ENCODE data around the gene MAPK9. TPM values are rescaled to one million over a fixed set of nuclear protein-coding genes. Genes with fewer than 3 reads are reported as not detected.
A peak's percentile ranks its signal among the peaks of the same experiment; 100 is the strongest.

Gene MAPK9
- total and polyA plus RNA-seq, 9 of the 15 experiments (the other 6 are each of a cell fraction or from before 2014, with no cell fraction given) = 4.8 to 58.0 (median 29.9) TPM

DNA sequence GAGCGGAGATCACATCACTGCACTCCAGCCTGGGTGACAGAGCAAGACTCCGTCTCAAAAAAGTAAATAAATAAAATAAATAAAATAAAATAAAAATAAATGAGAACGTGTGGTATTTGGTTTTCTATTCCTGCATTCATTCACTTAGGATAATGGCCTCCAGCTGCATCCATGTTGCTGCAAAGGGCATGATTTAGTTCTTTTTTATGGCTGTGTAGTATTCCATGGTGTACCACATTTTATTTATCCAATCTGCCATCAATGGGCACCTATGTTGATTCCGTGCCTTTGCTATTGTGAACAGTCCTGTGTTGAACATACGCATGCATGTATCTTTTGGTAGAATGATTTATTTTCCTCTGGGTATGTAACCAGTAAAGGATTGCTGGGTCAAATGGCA is 74.1 kb downstream of the MAPK9 start:
- 29% methylated on average over 5 of the region's 5 CpGs for WGBS (ENCODE audit: insufficient coverage, low coverage, missing lambda C conversion rate)
- CTCF ChIA-PET (ENCODE audit: low intra/inter-chr PET ratio) = no interaction called here
- Histone ChIP-seq H3K9ac (ENCODE audit: insufficient read depth in 1 of 2, low read depth in 2 of 2, low read length in 2 of 2) (no peak overlapping the region), H3K27ac (ENCODE audit: extremely low read depth, low read depth, low read length) (no peak overlapping the region), H3K4me2 (ENCODE audit: insufficient read depth, low read length) (no peak overlapping the region), H3K79me2 (ENCODE audit: control insufficient read depth, insufficient read depth, low read length) (no peaks in the 10 kb centered on the region), H2AFZ (ENCODE audit: low read depth, low read length) (no peak overlapping the region), H4K20me1 (replicated peaks; ENCODE audit: control insufficient read depth, insufficient read depth, low read length) (no peaks in the 10 kb centered on the region), H3K36me3 (ENCODE audit: control insufficient read depth, insufficient read depth, low read length) (no peaks in the 10 kb centered on the region), H3K9me1 (ENCODE audit: control insufficient read depth, insufficient read depth, low read length) (no peaks in the 10 kb centered on the region), H3K4me1 (replicated peaks in 1 of 2; ENCODE audit: control insufficient read depth in 2 of 2, insufficient read depth in 2 of 2, low read length in 2 of 2) (peaks cover 0 to 12% of the 10 kb centered on the region in 2 experiments; a peak in 2 of 5 replicates), H3K9me3 (replicated peaks; ENCODE audit: control insufficient read depth, insufficient read depth, low read depth, low read length) (no peaks in the 10 kb centered on the region), H3K27me3 (ENCODE audit: control insufficient read depth in 2 of 2, insufficient read depth in 2 of 2, low read length in 2 of 2) (peaks cover 5 to 48% of the 10 kb centered on the region in 2 experiments; a peak in 4 of 5 replicates), H3K4me3 (no peak overlapping the region)
- ATAC-seq = no peak
- in situ Hi-C loops (cut with MboI) = no loop called here
- no peak for FAIRE-seq
- no peak for DNase-seq (ENCODE audit: extremely low read depth in 1 of 4, low spot score in 3 of 4)
- intact Hi-C loops (cut with micrococcal nuclease) = no loop called here
- POLR2A ChIA-PET = interaction anchor here (0.9 kb wide), 1 partner anchor 9 kb away, joined by 4 read pairs; the partner anchor contains the start of gene RASGEF1C
- peak; percentile 61 for TF ChIP-seq RBM25 (IDR thresholded peaks at IDR 0.05; ENCODE audit: low read depth, low read length, severe bottlenecking)
- TF ChIP-seq ZNF146 (CRISPR knock-in tag; IDR thresholded peaks at IDR 0.05; ENCODE audit: unreplicated experiment) = peak; percentile 84
- TF ChIP-seq ZNF3 (CRISPR knock-in tag; IDR thresholded peaks at IDR 0.05) = no peak
- BruUV-seq (replicated peaks) = no TSS peak

DNA sequence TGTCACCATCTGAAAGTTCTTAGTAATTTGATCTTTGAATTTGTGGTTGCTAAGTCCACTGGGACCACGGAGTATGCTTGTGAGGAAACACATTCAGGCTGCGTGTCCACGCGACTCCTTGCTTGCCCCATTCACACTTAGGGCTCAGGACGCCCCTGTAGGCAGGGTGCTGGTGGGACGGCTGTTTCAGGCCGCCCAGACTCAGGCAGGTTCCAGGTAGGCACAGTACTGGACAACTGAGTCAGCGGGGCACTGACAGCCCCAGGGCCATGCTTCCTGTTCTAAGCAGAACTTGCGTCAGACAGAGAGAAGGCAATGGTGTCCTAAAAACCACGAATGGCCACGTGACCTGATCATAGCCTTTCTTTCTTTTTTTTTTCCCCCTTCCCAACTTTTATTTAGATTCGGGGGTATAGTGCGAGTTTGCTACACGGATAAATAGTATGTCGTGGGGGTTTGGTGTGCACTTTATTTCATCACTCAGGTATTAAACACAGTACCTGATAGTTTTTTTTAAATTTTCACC is 75.2 kb downstream of the MAPK9 start:
- POLR2A ChIA-PET = no interaction called here
- H3K9ac ChIP-seq (ENCODE audit: insufficient read depth in 1 of 2, low read depth in 2 of 2, low read length in 2 of 2) = no peak overlapping the region; a peak in 1 of 4 replicates
- FAIRE-seq (no peak), DNase-seq (ENCODE audit: extremely low read depth in 1 of 4, low spot score in 3 of 4) (no peak), ATAC-seq (peak; percentile 35)
- H3K9me3 ChIP-seq (replicated peaks; ENCODE audit: control insufficient read depth, insufficient read depth, low read depth, low read length) = no peaks in the 10 kb centered on the region
- H3K4me1 ChIP-seq (replicated peaks in 1 of 2; ENCODE audit: control insufficient read depth in 2 of 2, insufficient read depth in 2 of 2, low read length in 2 of 2) = peaks cover 0 to 13% of the 10 kb centered on the region in 2 experiments; a peak in 2 of 5 replicates
- H3K27ac ChIP-seq (ENCODE audit: extremely low read depth, low read depth, low read length) = no peak overlapping the region
- H3K36me3 ChIP-seq (ENCODE audit: control insufficient read depth, insufficient read depth, low read length) = no peaks in the 10 kb centered on the region
- H4K20me1 ChIP-seq (replicated peaks; ENCODE audit: control insufficient read depth, insufficient read depth, low read length) = no peaks in the 10 kb centered on the region
- in situ Hi-C loops (cut with MboI) (no loop called here), intact Hi-C loops (cut with micrococcal nuclease) (no loop called here)
- no TSS peak for BruUV-seq (replicated peaks)
- H3K9me1 ChIP-seq (ENCODE audit: control insufficient read depth, insufficient read depth, low read length) = no peaks in the 10 kb centered on the region
- CTCF ChIA-PET (ENCODE audit: low intra/inter-chr PET ratio) = no interaction called here
- no peaks in the 10 kb centered on the region for H3K79me2 ChIP-seq (ENCODE audit: control insufficient read depth, insufficient read depth, low read length)
- no peak overlapping the region for H3K4me2 ChIP-seq (ENCODE audit: insufficient read depth, low read length)
- peaks cover 5 to 49% of the 10 kb centered on the region in 2 experiments; a peak in 4 of 5 replicates for H3K27me3 ChIP-seq (ENCODE audit: control insufficient read depth in 2 of 2, insufficient read depth in 2 of 2, low read length in 2 of 2)
- peak overlapping the region; percentile 51; the same call in 1 of the 2 replicates for H2AFZ ChIP-seq (ENCODE audit: low read depth, low read length)
- WGBS (ENCODE audit: insufficient coverage, low coverage, missing lambda C conversion rate) = 29% methylated on average over 15 of the region's 15 CpGs
- H3K4me3 ChIP-seq = no peak overlapping the region
- TF ChIP-seq CEBPG (CRISPR knock-in tag; IDR thresholded peaks at IDR 0.05) (peak; percentile 44; the same call in 1 of the 2 replicates), CEBPG (tag; conservative IDR thresholded peaks at IDR 0.05 in 1 of 2, IDR thresholded peaks at IDR 0.05 in 1 of 2) (no peak), MTF1 (CRISPR knock-in tag; IDR thresholded peaks at IDR 0.05; ENCODE audit: borderline replicate concordance) (no peak), RAD51 (IDR thresholded peaks at IDR 0.05; ENCODE audit: borderline replicate concordance, low read depth) (peak; percentile 74), MCM3 (IDR thresholded peaks at IDR 0.05) (no peak), ZNF76 (CRISPR knock-in tag; IDR thresholded peaks at IDR 0.05; ENCODE audit: borderline replicate concordance) (no peak), ZNF384 (IDR thresholded peaks at IDR 0.05; ENCODE audit: low read depth, low read length) (0 out of 2 replicates have a peak, but pooled peaks have one; percentile 10)
- TF ChIP-seq, protein P1, sequence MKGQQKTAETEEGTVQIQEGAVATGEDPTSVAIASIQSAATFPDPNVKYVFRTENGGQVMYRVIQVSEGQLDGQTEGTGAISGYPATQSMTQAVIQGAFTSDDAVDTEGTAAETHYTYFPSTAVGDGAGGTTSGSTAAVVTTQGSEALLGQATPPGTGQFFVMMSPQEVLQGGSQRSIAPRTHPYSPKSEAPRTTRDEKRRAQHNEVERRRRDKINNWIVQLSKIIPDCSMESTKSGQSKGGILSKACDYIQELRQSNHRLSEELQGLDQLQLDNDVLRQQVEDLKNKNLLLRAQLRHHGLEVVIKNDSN (CRISPR knock-in tag; IDR thresholded peaks at IDR 0.05) = peak; percentile 74
- TF ChIP-seq, protein P2, sequence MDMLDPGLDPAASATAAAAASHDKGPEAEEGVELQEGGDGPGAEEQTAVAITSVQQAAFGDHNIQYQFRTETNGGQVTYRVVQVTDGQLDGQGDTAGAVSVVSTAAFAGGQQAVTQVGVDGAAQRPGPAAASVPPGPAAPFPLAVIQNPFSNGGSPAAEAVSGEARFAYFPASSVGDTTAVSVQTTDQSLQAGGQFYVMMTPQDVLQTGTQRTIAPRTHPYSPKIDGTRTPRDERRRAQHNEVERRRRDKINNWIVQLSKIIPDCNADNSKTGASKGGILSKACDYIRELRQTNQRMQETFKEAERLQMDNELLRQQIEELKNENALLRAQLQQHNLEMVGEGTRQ (CRISPR knock-in tag; IDR thresholded peaks at IDR 0.05) = peak; percentile 66

All from K562 (cell line).